H1 (cell line): ENCODE data around the gene RUNX1. TPM values are rescaled to one million over a fixed set of nuclear protein-coding genes. Genes with fewer than 3 reads are reported as not detected.

ENCODE experiments used
- CTCF ChIA-PET: fragments of 300-600 bp; sonication (Branson Sonifier 250); formaldehyde crosslinking; loops from one replicate; lab custom pipeline; 2021; ENCODE audit not compliant: partially characterized antibody; lab: Charles Lee
- POLR2A ChIA-PET: fragments of 300-600 bp; sonication (Branson Sonifier 250); formaldehyde crosslinking; loops from one replicate; lab custom pipeline; 2021; ENCODE audit warnings: inconsistent platforms; ENCODE audit not compliant: partially characterized antibody; lab: Charles Lee
- DNase-seq, 2 experiments: peaks; one replicate each; pipeline versions ENCODE4 v3.0.0 to v3.0.0-alpha.2; 2010 to 2022; ENCODE audit warnings: low spot score in 2 of 2, low read depth in 1 of 2, mixed read lengths in 1 of 2
- FAIRE-seq: peaks from 2 replicates; lab custom pipeline; 2011; peaks lifted over from hg19 to GRCh38; lab: Jason Lieb, UNC
- H2AFZ ChIP-seq: 2 replicates; pipeline ENCODE4 v1.8.1; 2012; ENCODE audit warnings: low read length, inconsistent platforms
- H2AK5ac ChIP-seq: 2 replicates; pipeline ENCODE4 v1.6.1; 2013; ENCODE audit warnings: low read depth, low read length
- H2BK120ac ChIP-seq: replicated peaks from 2 replicates; pipeline ENCODE3; 2013; ENCODE audit warnings: low read depth, low read length, inconsistent platforms
- H2BK12ac ChIP-seq: 2 replicates; pipeline ENCODE4 v1.6.1; 2013; ENCODE audit warnings: low read depth, low read length
- H2BK15ac ChIP-seq: 2 replicates; pipeline ENCODE4 v1.6.1; 2013; ENCODE audit warnings: low read length
- H2BK20ac ChIP-seq: 2 replicates; pipeline ENCODE4 v1.6.1; 2013; ENCODE audit warnings: low read length
- H2BK5ac ChIP-seq: 2 replicates; pipeline ENCODE4 v1.6.1; 2013; ENCODE audit warnings: low read depth, low read length
- H3K14ac ChIP-seq: 2 replicates; pipeline ENCODE4 v1.6.1; 2013; ENCODE audit warnings: inconsistent platforms; ENCODE audit not compliant: insufficient read length
- H3K18ac ChIP-seq: 2 replicates; pipeline ENCODE4 v1.6.1; 2013; ENCODE audit warnings: low read length; ENCODE audit errors: extremely low read depth
- H3K23ac ChIP-seq: 2 replicates; pipeline ENCODE4 v1.6.1; 2013; ENCODE audit warnings: inconsistent platforms; ENCODE audit not compliant: insufficient read length
- H3K23me2 ChIP-seq: 2 replicates; pipeline ENCODE4 v1.6.1; 2013; ENCODE audit warnings: low read depth, low read length
- H3K27ac ChIP-seq: 2 replicates; pipeline ENCODE4 v1.6.1; 2011; ENCODE audit warnings: low read depth, low read length, inconsistent platforms
- H3K27me3 ChIP-seq, 4 experiments: replicated peaks in 1 of 4; 1 replicate in 1 of 4; 2 replicates in 3 of 4; pipeline versions ENCODE4 v1.6.1 to v1.8.1; 2011 to 2013; ENCODE audit warnings: low read length in 3 of 4, mild to moderate bottlenecking in 3 of 4, inconsistent platforms in 2 of 4, mixed read lengths in 2 of 4, moderate library complexity in 1 of 4; ENCODE audit not compliant: control insufficient read depth in 3 of 4, insufficient read depth in 3 of 4; ENCODE audit errors: extremely low read depth in 1 of 4
- H3K36me3 ChIP-seq, 4 experiments: 2 replicates each; pipeline versions ENCODE4 v1.6.1 to v1.8.1; 2011 to 2013; ENCODE audit warnings: mild to moderate bottlenecking in 4 of 4, low read length in 3 of 4, moderate library complexity in 2 of 4, control low read depth in 1 of 4, inconsistent platforms in 1 of 4; ENCODE audit not compliant: insufficient read depth in 4 of 4, control insufficient read depth in 2 of 4
- H3K4ac ChIP-seq: replicated peaks from 2 replicates; pipeline ENCODE3; 2013; ENCODE audit warnings: low read length, low read depth, mixed read lengths, inconsistent platforms; ENCODE audit not compliant: insufficient read length
- H3K4me1 ChIP-seq, 4 experiments: replicated peaks in 1 of 4; 1 replicate in 1 of 4; 2 replicates in 3 of 4; pipeline versions ENCODE4 v1.6.1 to v1.8.1; 2011 to 2013; ENCODE audit warnings: low read length in 3 of 4, inconsistent platforms in 2 of 4, mixed read lengths in 1 of 4; ENCODE audit not compliant: insufficient read depth in 4 of 4, control insufficient read depth in 3 of 4
- H3K4me2 ChIP-seq, 2 experiments: 2 replicates each; pipeline versions ENCODE4 v1.6.1 to v1.8.1; 2011 to 2013; ENCODE audit warnings: low read depth in 2 of 2, low read length in 2 of 2, control low read depth in 1 of 2, inconsistent platforms in 1 of 2, mild to moderate bottlenecking in 1 of 2; ENCODE audit not compliant: insufficient read depth in 1 of 2
- H3K4me3 ChIP-seq, 4 experiments: fragments of 200-600, 300-600 bp in 1 of 4; sonication (generic), shearing (Covaris generic), sonication (Bioruptor Twin) in 1 of 4; 2 replicates each; pipeline versions ENCODE4 v1.5.1 to v1.8.1; 2011 to 2016; ENCODE audit warnings: low read length in 4 of 4, low read depth in 3 of 4, control low read depth in 2 of 4, inconsistent platforms in 2 of 4, mild to moderate bottlenecking in 2 of 4, mixed read lengths in 1 of 4, moderate library complexity in 1 of 4; ENCODE audit not compliant: insufficient read depth in 2 of 4; ENCODE audit errors: extremely low read depth in 1 of 4
- H3K56ac ChIP-seq: replicated peaks from 2 replicates; pipeline ENCODE3; 2013; ENCODE audit warnings: low read depth, mild to moderate bottlenecking, mixed read lengths, low read length, inconsistent platforms; ENCODE audit not compliant: insufficient read length
- H3K79me1 ChIP-seq: 2 replicates; pipeline ENCODE4 v1.6.1; 2013; ENCODE audit warnings: low read depth, low read length, control low read depth
- H3K79me2 ChIP-seq, 2 experiments: 2 replicates each; pipeline versions ENCODE4 v1.6.1 to v1.8.1; 2012 to 2013; ENCODE audit warnings: low read length in 2 of 2, mild to moderate bottlenecking in 2 of 2, inconsistent platforms in 1 of 2; ENCODE audit not compliant: insufficient read depth in 2 of 2, control insufficient read depth in 1 of 2
- H3K9ac ChIP-seq, 4 experiments: replicated peaks in 1 of 4; 1 replicate in 1 of 4; 2 replicates in 3 of 4; pipeline versions ENCODE4 v1.6.1 to v1.8.1; 2011 to 2013; ENCODE audit warnings: low read depth in 3 of 4, low read length in 3 of 4, control low read depth in 2 of 4, mild to moderate bottlenecking in 2 of 4, moderate library complexity in 2 of 4, inconsistent platforms in 1 of 4; ENCODE audit errors: extremely low read depth in 1 of 4
- H3K9me3 ChIP-seq, 2 experiments: 2 replicates each; pipeline versions ENCODE4 v1.6.1 to v1.8.1; 2012 to 2013; ENCODE audit warnings: mild to moderate bottlenecking in 2 of 2, moderate library complexity in 2 of 2, control low read depth in 1 of 2, inconsistent platforms in 1 of 2, low read depth in 1 of 2, low read length in 1 of 2, mixed read lengths in 1 of 2; ENCODE audit not compliant: insufficient read depth in 2 of 2
- H4K20me1 ChIP-seq, 2 experiments: replicated peaks in 1 of 2; 2 replicates each; pipeline versions ENCODE3 to v1.8.1; 2011 to 2013; ENCODE audit warnings: inconsistent platforms in 2 of 2, low read length in 2 of 2, mild to moderate bottlenecking in 1 of 2; ENCODE audit not compliant: insufficient read depth in 2 of 2, control insufficient read depth in 1 of 2
- H4K5ac ChIP-seq: 2 replicates; pipeline ENCODE4 v1.6.1; 2013; ENCODE audit warnings: low read length, low read depth, mixed read lengths, inconsistent platforms; ENCODE audit not compliant: insufficient read length
- H4K8ac ChIP-seq: 2 replicates; pipeline ENCODE4 v1.8.0; 2013; ENCODE audit warnings: mild to moderate bottlenecking, moderate library complexity, low read length, inconsistent platforms; ENCODE audit not compliant: insufficient read depth; ENCODE audit errors: extremely low read depth
- H4K91ac ChIP-seq: replicated peaks from 2 replicates; pipeline ENCODE3; 2013; ENCODE audit warnings: low read length, mixed read lengths, inconsistent platforms; ENCODE audit not compliant: insufficient read length
- ATF3 ChIP-seq: IDR thresholded peaks from 2 replicates; pipeline ENCODE4 v1.6.1; 2011; ENCODE audit warnings: low read depth, mild to moderate bottlenecking, low read length; ENCODE audit not compliant: insufficient read depth
- CHD2 ChIP-seq: IDR thresholded peaks from 2 replicates; pipeline ENCODE4 v1.6.1; 2012; ENCODE audit warnings: low read length, improper control_type of control experiment
- E2F6 ChIP-seq: IDR thresholded peaks from 2 replicates; pipeline ENCODE4 v1.6.1; 2012; ENCODE audit warnings: inconsistent platforms
- EGR1 ChIP-seq: IDR thresholded peaks from 2 replicates; pipeline ENCODE4 v1.6.1; 2011; ENCODE audit warnings: low read depth, low read length, borderline replicate concordance
- EZH2 ChIP-seq: fragments of 200-600 bp; sonication (generic); IDR thresholded peaks from 2 replicates; pipeline ENCODE4 v1.7.1; 2012; ENCODE audit warnings: low read depth, mild to moderate bottlenecking, moderate library complexity, low read length, inconsistent platforms; ENCODE audit not compliant: severe bottlenecking
- FOSL1 ChIP-seq: IDR thresholded peaks from 2 replicates; pipeline ENCODE4 v1.6.1; 2011; ENCODE audit warnings: mild to moderate bottlenecking, low read depth, low read length, moderate library complexity; ENCODE audit not compliant: insufficient read depth
- HDAC6 ChIP-seq: IDR thresholded peaks from one replicate; pipeline ENCODE4 v1.7.1; 2012; ENCODE audit warnings: low read depth, mild to moderate bottlenecking, inconsistent platforms, low read length, moderate library complexity
- RNF2 ChIP-seq: fragments of 200-900, 300-1000 bp; sonication (generic); IDR thresholded peaks from 2 replicates; pipeline ENCODE4 v1.7.1; 2016; ENCODE audit warnings: borderline replicate concordance, low read depth, mild to moderate bottlenecking, antibody characterized with exemption, low read length; ENCODE audit not compliant: poor library complexity, severe bottlenecking; ENCODE audit errors: missing control alignments
- SIN3A ChIP-seq, 2 experiments: IDR thresholded peaks in 1 of 2; conservative IDR thresholded peaks in 1 of 2; 2 replicates each; pipeline ENCODE4 v1.6.1; 2011 to 2012; ENCODE audit warnings: low read length in 2 of 2, improper control_type of control experiment in 1 of 2, low read depth in 1 of 2, mild to moderate bottlenecking in 1 of 2
- SUZ12 ChIP-seq: fragments of 200-600 bp; sonication (generic); IDR thresholded peaks from 2 replicates; pipeline ENCODE4 v1.6.1; 2012; ENCODE audit warnings: mild to moderate bottlenecking, inconsistent platforms, low read length, moderate library complexity, mixed read lengths
- TEAD4 ChIP-seq: IDR thresholded peaks from 2 replicates; pipeline ENCODE4 v1.6.1; 2012; ENCODE audit warnings: low read depth, low read length, inconsistent platforms, mixed read lengths
- ZNF274 ChIP-seq: IDR thresholded peaks from 2 replicates; pipeline ENCODE4 v1.7.0; 2012; ENCODE audit warnings: low read length, borderline replicate concordance; ENCODE audit errors: extremely low read depth
- WGBS, 2 experiments: shearing (Covaris generic) in 1 of 2; methylation state at CpG; one replicate each; pipeline versions ENCODE4 v1.1.6 to v1.1.7; 2013 to 2015; ENCODE audit warnings: low lambda C conversion rate in 2 of 2, mixed read lengths in 2 of 2, inconsistent platforms in 1 of 2, low coverage in 1 of 2, missing lambda C conversion rate in 1 of 2; ENCODE audit not compliant: insufficient replicate concordance in 2 of 2, insufficient coverage in 1 of 2, insufficient read length in 1 of 2; ENCODE audit errors: extremely low coverage in 1 of 2, missing lambda C conversion rate in 1 of 2; 5-methylcytosine and 5-hydroxymethylcytosine counted together
- polyA plus RNA-seq, 7 experiments: library from polyadenylated mRNA; depleted of rRNA in 3 of 7; stranded (reverse) in 5 of 7; unstranded in 2 of 7; fragments of >200 nt in 5 of 7; fragments of 200-250 nt in 2 of 7; gene quantifications; 1 replicate in 5 of 7; 2 replicates in 1 of 7; 4 replicates in 1 of 7; pipeline versions ENCODE4 v1.2.1 to v1.2.3, GENCODE V29; 2011 to 2013; ENCODE audit warnings: missing spikeins in 2 of 7, mixed read lengths in 2 of 7
- total RNA-seq: library from RNA; stranded (reverse); fragmentation: NEBNext Ultra II Directional; extraction: Animal tissue kit (Norgen Biotek cat#: 25700); gene quantifications from 2 replicates; pipeline ENCODE4 v1.2.1, GENCODE V29; 2021

RUNX1 gene
- total and polyA plus RNA-seq, 2 of the 8 experiments (the other 6 are each of a cell fraction or from before 2014, with no cell fraction given), result 0.20 to 0.60 TPM

- no peak for FAIRE-seq
- CTCF ChIA-PET, result interaction anchor here (1.1 to 3.4 kb wide), 7 partner anchors 21 to 1096 kb away, joined by 3 to 22 read pairs (median 5); no protein-coding TSS in a partner anchor
- no peak overlapping the region for H3K4me2 ChIP-seq
- TF ChIP-seq SIN3A (conservative IDR thresholded peaks at IDR 0.05 in 1 of 2, IDR thresholded peaks at IDR 0.05 in 1 of 2; ENCODE audit: low read depth in 1 of 2, low read length in 2 of 2) (no peak), SUZ12 (no peak), ZNF274 (no peak), EGR1 (no peak), ATF3 (no peak), TEAD4 (no peak), FOSL1 (no peak), E2F6 (no peak), HDAC6 (no peak), RNF2 (no peak), CHD2 (no peak), EZH2 (no peak)
Measured at GRCh38 chr21:34743831-34744230, 305.3 kb downstream of the RUNX1 start.

More at GRCh38 chr21:34743831-34744230, 305.3 kb downstream of the RUNX1 start:
- no peak overlapping the region for H2AK5ac ChIP-seq
- whole genome bisulfite sequencing, 2 experiments, result 85% methylated on average over 9 of the region's 9 CpGs; no CpG with 5 or more reads in 1 of the 2 experiments
- H2BK120ac ChIP-seq, result no peak overlapping the region
- no peak overlapping the region for H3K56ac ChIP-seq
- no peak overlapping the region for H4K91ac ChIP-seq
- no peak overlapping the region for H2BK20ac ChIP-seq
- no peak overlapping the region for H4K8ac ChIP-seq
- POLR2A ChIA-PET, result no interaction called here
- no peak overlapping the region for H3K4ac ChIP-seq
- peaks cover 5% of the 10 kb centered on the region; the same call in 1 of the 2 replicates for H3K23me2 ChIP-seq
- H3K27ac ChIP-seq, result no peak overlapping the region
- H4K5ac ChIP-seq, result no peak overlapping the region
- no peaks in the 10 kb centered on the region for H3K9me3 ChIP-seq
- no peaks in the 10 kb centered on the region for H3K4me1 ChIP-seq
- H3K23ac ChIP-seq, result no peak overlapping the region
- no peak overlapping the region for H2AFZ ChIP-seq
- H2BK15ac ChIP-seq, result no peak overlapping the region
- H3K36me3 ChIP-seq, result no peaks in the 10 kb centered on the region
- H3K18ac ChIP-seq, result no peak overlapping the region
- DNase-seq, result no peak
- no peaks in the 10 kb centered on the region; a peak in 1 of 7 replicates for H3K27me3 ChIP-seq
- H4K20me1 ChIP-seq, result peaks cover 0 to 4% of the 10 kb centered on the region in 2 experiments
- H2BK5ac ChIP-seq, result no peak overlapping the region
- H3K4me3 ChIP-seq, result no peak overlapping the region
- no peaks in the 10 kb centered on the region for H3K79me1 ChIP-seq
- H2BK12ac ChIP-seq, result no peak overlapping the region
- H3K9ac ChIP-seq, result no peak overlapping the region
- no peak overlapping the region for H3K14ac ChIP-seq
- no peaks in the 10 kb centered on the region for H3K79me2 ChIP-seq
